GM18861 (cell line): ENCODE measurements around the gene ZMYND12.
"Not testable (repeated sequence)": the region's sequence is repeated elsewhere in the genome, so short reads cannot be mapped to it uniquely, and the experiment has no call there.

Experiments
- ATAC-seq: cut with Tn5 transposase; IDR thresholded peaks from one replicate; pipeline ENCODE4 v1.9.1; 2021; ENCODE audit not compliant: unreplicated experiment

The ZMYND12 gene, protein sequence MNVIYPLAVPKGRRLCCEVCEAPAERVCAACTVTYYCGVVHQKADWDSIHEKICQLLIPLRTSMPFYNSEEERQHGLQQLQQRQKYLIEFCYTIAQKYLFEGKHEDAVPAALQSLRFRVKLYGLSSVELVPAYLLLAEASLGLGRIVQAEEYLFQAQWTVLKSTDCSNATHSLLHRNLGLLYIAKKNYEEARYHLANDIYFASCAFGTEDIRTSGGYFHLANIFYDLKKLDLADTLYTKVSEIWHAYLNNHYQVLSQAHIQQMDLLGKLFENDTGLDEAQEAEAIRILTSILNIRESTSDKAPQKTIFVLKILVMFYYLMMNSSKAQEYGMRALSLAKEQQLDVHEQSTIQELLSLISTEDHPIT

DNA sequence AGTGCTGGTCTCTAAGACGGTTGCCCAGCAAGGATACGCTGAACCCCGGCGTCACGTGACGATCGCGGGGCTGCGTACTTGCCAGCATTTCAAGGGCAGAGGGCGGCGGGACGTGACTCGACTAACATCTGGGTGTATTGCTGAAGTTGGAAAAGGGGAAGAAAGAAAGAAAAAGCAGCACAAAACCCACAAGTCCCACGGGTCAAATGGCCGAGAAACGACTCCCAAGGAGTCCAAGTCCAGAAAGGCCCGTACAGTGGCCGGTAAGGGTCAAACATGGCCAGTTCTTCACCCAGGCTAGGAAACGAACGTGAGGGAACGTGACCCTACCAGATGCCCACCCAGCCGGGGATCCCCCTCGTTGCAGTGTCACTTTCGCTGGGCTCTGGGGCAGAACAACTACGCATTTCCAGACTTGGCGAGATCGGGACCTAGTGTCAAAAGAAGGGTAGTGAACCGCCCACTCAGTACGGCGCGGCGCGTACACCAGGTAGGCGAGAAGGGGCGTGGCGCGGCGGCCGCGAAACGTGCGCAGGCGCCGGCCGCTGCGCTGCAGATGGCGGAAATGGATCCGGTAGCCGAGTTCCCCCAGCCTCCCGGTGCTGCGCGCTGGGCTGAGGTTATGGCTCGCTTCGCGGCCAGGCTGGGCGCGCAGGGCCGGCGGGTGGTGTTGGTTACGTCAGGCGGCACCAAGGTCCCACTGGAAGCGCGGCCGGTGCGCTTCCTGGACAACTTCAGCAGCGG, at the start of gene ZMYND12, which contains the start of gene PPCS:
Gene ZMYND12, minus strand, starts transcription at position 13 of the 744 bp plus-strand sequence. CDS start 25 bp downstream, outside the sequence.
Gene PPCS, plus strand, starts transcription at position 534 of the 744 bp plus-strand sequence. Its CDS starts 23 bp downstream, at position 557.
- peak; percentile 59 for ATAC-seq

DNA sequence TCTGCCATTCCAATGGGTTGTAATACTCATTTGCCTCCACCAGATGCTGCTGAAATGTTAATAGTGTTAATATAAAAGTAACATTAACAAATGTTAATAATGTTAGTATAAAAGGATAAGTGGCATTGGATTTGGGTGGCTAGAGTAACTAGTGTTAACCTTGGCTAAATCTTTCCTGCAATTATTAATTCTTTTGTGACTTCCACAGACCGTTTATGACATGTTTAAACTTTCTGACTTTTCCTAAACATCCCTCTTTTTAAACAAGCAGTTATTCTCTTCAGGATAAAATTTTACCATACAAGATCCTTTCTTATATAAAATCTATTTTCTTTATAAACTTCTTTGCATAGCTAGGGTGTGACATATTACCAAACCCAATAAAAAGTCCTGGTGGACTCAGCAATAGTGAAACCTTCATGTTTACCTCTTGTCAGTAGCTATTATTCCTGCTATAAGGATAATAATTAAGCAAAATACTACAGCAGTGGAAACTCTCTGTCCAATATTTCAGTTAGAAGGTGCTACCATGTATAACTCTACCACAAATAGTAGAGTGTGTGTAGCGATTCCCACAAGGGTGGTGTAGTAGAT, 48.8 kb upstream of the ZMYND12 start:
- no peak for ATAC-seq

DNA sequence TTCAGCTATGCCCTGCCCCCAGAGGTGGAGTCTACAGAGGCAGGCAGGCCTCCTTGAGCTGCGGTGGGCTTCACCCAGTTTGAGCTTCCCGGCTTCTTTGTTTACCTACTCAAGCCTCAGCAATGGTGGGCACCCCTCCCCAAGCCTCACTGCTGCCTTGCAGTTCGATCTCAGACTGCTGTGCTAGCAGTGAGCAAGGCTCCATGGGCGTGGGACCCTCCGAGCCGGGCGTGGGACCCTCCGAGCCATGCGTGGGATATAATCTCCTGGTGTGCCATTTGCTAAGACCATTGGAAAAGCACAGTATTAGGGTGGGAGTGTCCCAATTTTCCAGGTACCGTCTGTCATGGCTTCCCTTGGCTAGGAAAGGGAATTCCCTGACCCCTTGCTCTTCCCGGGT, 46.2 kb upstream of the ZMYND12 start:
- ATAC-seq: not testable (repeated sequence)

- no peak for ATAC-seq
Measured at GRCh38 chr1:42490237-42490636, 34.4 kb upstream of the ZMYND12 start.

DNA sequence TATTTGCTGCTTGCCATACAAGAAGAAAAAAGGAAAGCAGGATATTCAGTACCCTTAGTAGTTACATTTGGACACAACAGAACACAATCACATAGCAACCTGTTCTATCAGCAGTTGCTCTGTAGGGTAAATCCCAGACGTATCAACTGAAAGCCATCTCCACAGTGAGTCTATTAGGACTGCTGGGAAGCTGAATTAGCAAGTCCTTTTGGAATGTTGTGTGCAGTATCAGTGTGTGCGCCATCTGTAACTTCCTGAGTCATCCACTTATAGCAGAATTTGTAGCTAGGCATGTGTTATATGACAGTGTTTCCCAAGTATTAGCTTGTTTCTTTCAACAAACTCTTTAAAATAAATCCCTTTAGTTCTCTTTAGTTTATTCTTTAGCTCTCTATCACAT, 28.6 kb upstream of the ZMYND12 start:
- no peak for ATAC-seq

DNA sequence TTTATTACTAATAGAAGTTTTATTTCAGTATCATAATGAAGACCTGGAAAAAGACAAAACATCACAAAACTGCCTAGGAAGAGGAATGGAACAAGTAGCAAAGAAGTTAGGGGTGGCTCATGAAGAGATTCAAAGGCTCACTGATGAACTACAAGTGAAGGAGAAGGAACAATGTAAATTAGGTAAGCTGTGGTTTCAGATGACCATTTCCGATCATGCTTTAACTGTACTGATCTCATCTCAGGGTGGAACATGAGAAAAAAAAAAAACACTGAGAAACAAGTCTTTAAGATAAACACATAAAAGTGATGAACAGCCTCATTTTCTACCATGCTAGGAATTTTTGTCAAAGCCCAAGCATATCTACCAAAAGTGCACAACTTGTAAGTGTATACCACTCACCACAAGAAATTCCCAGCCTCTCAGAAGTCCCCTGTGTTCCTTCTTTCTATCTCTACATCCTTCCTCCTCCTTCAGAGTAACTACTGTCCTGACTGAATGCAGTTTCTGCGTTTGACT, 26.9 kb upstream of the ZMYND12 start:
- no peak for ATAC-seq

- no peak for ATAC-seq
Measured at GRCh38 chr1:42480921-42481320, 25.1 kb upstream of the ZMYND12 start.

GRCh38 chr1:42479621-42480020, 23.8 kb upstream of the ZMYND12 start:
- ATAC-seq: no peak

DNA sequence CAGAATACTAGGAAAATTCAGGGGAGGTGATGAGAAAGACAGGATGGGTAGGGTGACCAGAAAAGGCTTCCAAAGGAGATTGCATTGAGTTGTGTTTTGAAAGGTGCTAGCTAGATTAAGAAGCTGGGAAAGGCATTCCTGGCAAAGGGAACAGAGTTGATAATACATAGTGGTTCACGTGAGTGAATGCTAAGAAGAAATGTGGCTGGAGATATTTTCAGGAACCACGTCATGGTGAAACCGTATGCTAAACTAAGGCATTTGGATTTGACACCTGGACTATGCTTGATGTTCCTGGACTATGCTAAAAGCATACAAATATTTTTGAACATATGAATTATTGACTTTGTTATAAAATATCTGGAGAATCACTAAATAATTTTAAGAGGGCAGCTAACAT, 22.0 kb upstream of the ZMYND12 start:
- ATAC-seq: no peak

GRCh38 chr1:42477354-42477753, 21.5 kb upstream of the ZMYND12 start:
- ATAC-seq: not testable (repeated sequence)

- no peak for ATAC-seq
Measured at GRCh38 chr1:42476605-42477004, 20.8 kb upstream of the ZMYND12 start.

GRCh38 chr1:42469727-42470126, 13.9 kb upstream of the ZMYND12 start:
- ATAC-seq: no peak

GRCh38 chr1:42466030-42466429, 10.2 kb upstream of the ZMYND12 start:
- no peak for ATAC-seq

DNA sequence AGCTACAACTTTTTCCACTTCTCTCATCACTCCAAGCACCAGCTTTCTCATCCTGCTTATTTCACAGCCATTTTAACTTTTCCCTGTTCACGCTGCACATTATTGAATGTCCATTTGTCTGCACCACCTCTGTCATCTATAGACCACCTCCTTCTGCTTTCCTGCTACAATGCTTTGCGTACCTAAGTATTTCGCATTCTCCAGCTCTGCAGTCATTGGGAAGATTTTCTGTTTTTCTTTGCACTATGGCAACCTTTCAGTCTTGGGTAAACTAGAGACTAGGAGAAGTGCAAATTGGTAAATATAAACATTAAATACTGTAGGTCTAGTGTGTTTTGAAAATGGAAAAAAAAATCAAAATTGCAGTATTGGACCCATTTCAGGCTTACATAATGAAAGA, 8.1 kb upstream of the ZMYND12 start:
- no peak for ATAC-seq

DNA sequence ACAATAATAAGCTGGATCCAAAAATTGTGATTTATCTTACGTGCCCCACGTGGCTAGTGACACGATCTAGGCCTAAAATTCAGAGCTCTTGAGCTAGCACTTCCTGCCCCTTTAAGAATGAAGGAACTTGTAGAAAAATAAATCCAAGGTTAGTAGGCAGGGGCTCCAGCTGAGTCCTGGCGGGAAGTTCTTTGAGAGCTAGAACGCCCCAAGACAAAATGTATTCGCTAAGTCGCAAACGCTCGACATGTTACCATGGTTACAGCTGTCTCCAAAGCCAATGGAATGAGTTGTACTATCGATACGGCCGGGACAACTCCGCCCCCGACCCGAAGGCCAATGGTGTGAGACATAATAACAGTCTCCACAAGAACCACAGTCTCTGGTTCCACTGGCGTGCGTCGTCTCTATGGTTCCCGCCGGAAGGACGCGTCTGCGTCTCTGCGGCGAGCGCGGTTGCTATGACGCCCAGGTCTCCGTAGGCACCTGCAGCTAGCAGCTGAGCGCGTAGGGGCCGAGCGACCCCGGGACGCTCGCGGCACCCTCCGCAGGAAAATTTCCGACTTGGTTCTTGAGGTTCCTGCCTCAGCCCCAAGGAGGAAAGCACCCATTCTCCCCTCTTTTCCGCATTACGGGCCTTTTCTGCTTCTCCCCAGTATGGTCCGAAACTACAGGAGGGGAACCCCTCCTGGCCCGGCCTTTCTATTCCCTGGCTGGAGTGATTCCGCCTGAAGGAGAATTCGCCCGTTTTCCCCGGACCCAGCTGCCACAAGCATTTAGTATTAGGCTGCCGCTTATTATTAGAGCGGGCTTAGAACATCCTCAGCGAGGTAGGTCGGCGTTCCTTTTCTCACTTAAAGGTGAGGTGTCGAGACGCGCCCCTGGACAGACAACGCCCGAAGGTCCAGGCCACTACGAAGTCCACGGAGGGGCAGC, 7.3 kb upstream of the ZMYND12 start, which contains the start of gene CCDC30:
Gene CCDC30, plus strand, starts transcription at position 459 of the 936 bp plus-strand sequence. CDS start 17,266 bp downstream, outside the sequence.
- peak; percentile 95 for ATAC-seq

DNA sequence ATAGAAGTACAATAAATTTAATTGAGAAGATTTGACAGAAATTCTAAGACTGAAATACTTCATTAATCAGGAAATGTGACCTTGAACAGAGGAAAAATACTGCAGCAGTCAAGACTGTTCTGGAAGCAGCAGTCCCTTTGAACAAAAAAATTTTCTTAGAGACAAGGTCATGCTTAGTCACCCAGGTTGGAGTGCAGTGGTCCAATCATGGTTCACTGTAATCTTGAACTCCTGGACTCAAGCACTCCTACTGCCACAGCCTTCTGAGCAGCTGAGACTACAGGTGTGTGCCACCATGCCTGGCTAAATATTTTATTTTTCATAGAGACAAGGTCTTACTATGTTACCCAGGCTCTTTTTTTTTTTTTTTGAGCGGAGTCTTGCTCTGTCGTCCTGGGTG, 5.4 kb upstream of the ZMYND12 start:
- ATAC-seq: no peak

DNA sequence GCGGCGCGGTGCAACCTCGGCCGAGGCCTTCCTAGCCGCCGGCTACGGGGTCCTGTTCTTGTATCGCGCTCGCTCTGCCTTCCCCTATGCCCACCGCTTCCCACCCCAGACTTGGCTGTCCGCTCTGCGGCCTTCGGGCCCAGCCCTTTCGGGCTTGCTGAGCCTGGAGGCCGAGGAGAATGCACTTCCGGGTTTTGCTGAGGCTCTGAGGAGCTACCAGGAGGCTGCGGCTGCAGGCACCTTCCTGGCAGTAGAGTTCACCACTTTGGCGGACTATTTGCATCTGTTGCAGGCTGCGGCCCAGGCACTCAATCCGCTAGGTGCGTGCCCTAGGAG, 900 bp upstream of the ZMYND12 start:
- ATAC-seq: peak; percentile 41

DNA sequence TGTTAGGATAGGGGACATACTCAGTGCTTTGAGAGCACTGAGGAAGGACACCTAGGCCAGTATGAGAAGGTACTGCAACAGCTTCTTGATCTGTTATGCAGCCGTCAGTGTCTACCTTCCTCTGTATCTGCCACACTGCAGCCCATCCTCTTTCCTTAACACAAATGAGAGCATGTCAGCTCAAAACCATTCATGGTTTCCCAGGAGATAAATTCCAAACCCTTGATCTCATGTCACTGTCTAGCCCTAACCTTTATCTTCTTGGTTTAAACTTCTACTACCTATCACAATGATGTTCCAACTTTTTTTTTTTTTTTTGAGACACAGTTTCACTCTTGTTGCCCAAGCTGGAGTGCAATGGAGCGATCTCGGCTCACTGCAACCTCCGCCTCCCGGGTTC, 1.4 kb downstream of the ZMYND12 start:
- no peak for ATAC-seq

- no peak for ATAC-seq
Measured at GRCh38 chr1:42453386-42453785, 2.4 kb downstream of the ZMYND12 start.

- no peak for ATAC-seq
Measured at GRCh38 chr1:42450061-42450460, 5.8 kb downstream of the ZMYND12 start.
